ENCODE results near the gene ATF2. TPM values are rescaled to one million over a fixed set of nuclear protein-coding genes. Genes with fewer than 3 reads are reported as not detected.

The ATF2 gene
- total RNA-seq, 2 experiments from 2014 or later: 50.0 to 56.2 TPM

- ATAC-seq (ENCODE audit: low read depth) (no peak), DNase-seq (no peak)
- Mint-ChIP-seq H3K27me3 (peaks cover 2% of the 10 kb centered on the region), H3K4me1 (no peaks in the 10 kb centered on the region), H3K9me3 (peaks cover 1% of the 10 kb centered on the region), H3K27ac (peak overlapping the region; percentile 51), H3K4me3 (no peak overlapping the region), H3K36me3 (peaks cover 2% of the 10 kb centered on the region)
- POLR2A ChIA-PET: no interaction called here
Observed at GRCh38 chr2:175055993-175056392, 112.0 kb downstream of the ATF2 start.

GRCh38 chr2:175054340-175054739 is 113.7 kb downstream of the ATF2 start:
- Mint-ChIP-seq H3K27ac (no peak overlapping the region), H3K27me3 (peaks cover 2% of the 10 kb centered on the region), H3K4me1 (no peaks in the 10 kb centered on the region), H3K4me3 (no peak overlapping the region), H3K9me3 (peaks cover 1% of the 10 kb centered on the region), H3K36me3 (peaks cover 2% of the 10 kb centered on the region)
- no peak for ATAC-seq (ENCODE audit: low read depth)
- POLR2A ChIA-PET: no interaction called here
- DNase-seq: no peak

- DNase-seq: no peak
- Mint-ChIP-seq H3K27ac (no peak overlapping the region), H3K27me3 (peaks cover 2% of the 10 kb centered on the region), H3K4me1 (peaks cover 2% of the 10 kb centered on the region), H3K9me3 (no peaks in the 10 kb centered on the region), H3K36me3 (no peaks in the 10 kb centered on the region), H3K4me3 (no peak overlapping the region)
- POLR2A ChIA-PET: no interaction called here
- ATAC-seq (ENCODE audit: low read depth): no peak
Observed at GRCh38 chr2:175049661-175050060, 118.3 kb downstream of the ATF2 start.

- POLR2A ChIA-PET: no interaction called here
- Mint-ChIP-seq H3K27me3 (peaks cover 4% of the 10 kb centered on the region), H3K27ac (peak overlapping the region; percentile 35), H3K4me1 (peaks cover 2% of the 10 kb centered on the region), H3K36me3 (no peaks in the 10 kb centered on the region), H3K4me3 (no peak overlapping the region), H3K9me3 (no peaks in the 10 kb centered on the region)
- DNase-seq (no peak), ATAC-seq (ENCODE audit: low read depth) (no peak)
Observed at GRCh38 chr2:175048275-175048674, 119.7 kb downstream of the ATF2 start.

GRCh38 chr2:175039490-175039889 is 128.5 kb downstream of the ATF2 start:
- peaks cover 4% of the 10 kb centered on the region for H3K4me1 Mint-ChIP-seq
- DNase-seq (no peak), ATAC-seq (ENCODE audit: low read depth) (no peak)
- H3K27ac Mint-ChIP-seq: no peak overlapping the region
- peaks cover 2% of the 10 kb centered on the region for H3K36me3 Mint-ChIP-seq
- peaks cover 2% of the 10 kb centered on the region for H3K9me3 Mint-ChIP-seq
- peaks cover 2% of the 10 kb centered on the region for H3K27me3 Mint-ChIP-seq
- no peak overlapping the region for H3K4me3 Mint-ChIP-seq
- POLR2A ChIA-PET: no interaction called here

- Mint-ChIP-seq H3K4me3 (no peak overlapping the region), H3K9me3 (peaks cover 2% of the 10 kb centered on the region), H3K36me3 (peaks cover 2% of the 10 kb centered on the region), H3K4me1 (peaks cover 4% of the 10 kb centered on the region), H3K27me3 (peaks cover 2% of the 10 kb centered on the region), H3K27ac (no peak overlapping the region)
- POLR2A ChIA-PET: interaction anchor here (0.6 kb wide), 1 partner anchor 1780 kb away, joined by 3 read pairs; no protein-coding TSS in a partner anchor
- DNase-seq: no peak
- ATAC-seq (ENCODE audit: low read depth): no peak
Observed at GRCh38 chr2:175039031-175039430, 129.0 kb downstream of the ATF2 start.

- peaks cover 2% of the 10 kb centered on the region for H3K9me3 Mint-ChIP-seq
- ATAC-seq (ENCODE audit: low read depth): no peak
- no peak for DNase-seq
- no peak overlapping the region for H3K27ac Mint-ChIP-seq
- H3K4me1 Mint-ChIP-seq: peaks cover 4% of the 10 kb centered on the region
- POLR2A ChIA-PET: no interaction called here
- peaks cover 2% of the 10 kb centered on the region for H3K36me3 Mint-ChIP-seq
- H3K4me3 Mint-ChIP-seq: no peak overlapping the region
- H3K27me3 Mint-ChIP-seq: no peaks in the 10 kb centered on the region
Observed at GRCh38 chr2:175037941-175038340, 130.1 kb downstream of the ATF2 start.

GRCh38 chr2:175036582-175037018 is 131.4 kb downstream of the ATF2 start:
- Mint-ChIP-seq H3K27me3 (no peaks in the 10 kb centered on the region), H3K4me3 (peak overlapping the region; percentile 59), H3K36me3 (peaks cover 2% of the 10 kb centered on the region), H3K4me1 (peaks cover 4% of the 10 kb centered on the region), H3K27ac (peak overlapping the region; percentile 71), H3K9me3 (no peaks in the 10 kb centered on the region)
- no peak for DNase-seq
- ATAC-seq (ENCODE audit: low read depth): no peak
- POLR2A ChIA-PET: interaction anchor here (0.6 kb wide), 1 partner anchor 10 kb away, joined by 4 read pairs; no protein-coding TSS in a partner anchor

GRCh38 chr2:175035806-175036205 is 132.2 kb downstream of the ATF2 start:
- no peak for ATAC-seq (ENCODE audit: low read depth)
- H3K36me3 Mint-ChIP-seq: peaks cover 2% of the 10 kb centered on the region
- POLR2A ChIA-PET: no interaction called here
- H3K27ac Mint-ChIP-seq: no peak overlapping the region
- H3K27me3 Mint-ChIP-seq: no peaks in the 10 kb centered on the region
- no peaks in the 10 kb centered on the region for H3K9me3 Mint-ChIP-seq
- H3K4me1 Mint-ChIP-seq: peaks cover 4% of the 10 kb centered on the region
- no peak for DNase-seq
- H3K4me3 Mint-ChIP-seq: no peak overlapping the region

- POLR2A ChIA-PET: no interaction called here
- Mint-ChIP-seq H3K4me1 (peaks cover 9% of the 10 kb centered on the region), H3K36me3 (peaks cover 2% of the 10 kb centered on the region), H3K4me3 (no peak overlapping the region), H3K27ac (no peak overlapping the region), H3K9me3 (no peaks in the 10 kb centered on the region), H3K27me3 (no peaks in the 10 kb centered on the region)
- DNase-seq (no peak), ATAC-seq (ENCODE audit: low read depth) (no peak)
Observed at GRCh38 chr2:175034716-175035115, 133.3 kb downstream of the ATF2 start.

GRCh38 chr2:175030380-175031271 is 137.4 kb downstream of the ATF2 start:
- Mint-ChIP-seq H3K4me1 (peaks cover 5% of the 10 kb centered on the region), H3K9me3 (no peaks in the 10 kb centered on the region), H3K27me3 (no peaks in the 10 kb centered on the region), H3K4me3 (no peak overlapping the region), H3K36me3 (no peaks in the 10 kb centered on the region), H3K27ac (no peak overlapping the region)
- DNase-seq (no peak), ATAC-seq (ENCODE audit: low read depth) (peak; percentile 65)
- POLR2A ChIA-PET: no interaction called here

- H3K4me3 Mint-ChIP-seq: no peak overlapping the region
- H3K27me3 Mint-ChIP-seq: peaks cover 6% of the 10 kb centered on the region
- DNase-seq: no peak
- H3K27ac Mint-ChIP-seq: no peak overlapping the region
- no peaks in the 10 kb centered on the region for H3K9me3 Mint-ChIP-seq
- POLR2A ChIA-PET: no interaction called here
- peaks cover 5% of the 10 kb centered on the region for H3K4me1 Mint-ChIP-seq
- H3K36me3 Mint-ChIP-seq: no peaks in the 10 kb centered on the region
- ATAC-seq (ENCODE audit: low read depth): no peak
Observed at GRCh38 chr2:175027755-175028154, 140.2 kb downstream of the ATF2 start.

- no peaks in the 10 kb centered on the region for H3K36me3 Mint-ChIP-seq
- POLR2A ChIA-PET: interaction anchor here (0.7 kb wide), 1 partner anchor 10 kb away, joined by 4 read pairs; no protein-coding TSS in a partner anchor
- no peak for ATAC-seq (ENCODE audit: low read depth)
Observed at GRCh38 chr2:175026385-175026784, 141.6 kb downstream of the ATF2 start.

GRCh38 chr2:175025946-175026345 is 142.1 kb downstream of the ATF2 start:
- Mint-ChIP-seq H3K27me3 (peaks cover 6% of the 10 kb centered on the region), H3K4me1 (peaks cover 5% of the 10 kb centered on the region), H3K9me3 (no peaks in the 10 kb centered on the region), H3K4me3 (no peak overlapping the region), H3K27ac (no peak overlapping the region), H3K36me3 (peaks cover under 1% of the 10 kb centered on the region)
- no peak for DNase-seq
- no peak for ATAC-seq (ENCODE audit: low read depth)
- POLR2A ChIA-PET: interaction anchor here (0.7 kb wide), 1 partner anchor 11 kb away, joined by 4 read pairs; no protein-coding TSS in a partner anchor

More at GRCh38 chr2:175026385-175026784, 141.6 kb downstream of the ATF2 start:
- peaks cover 6% of the 10 kb centered on the region for H3K27me3 Mint-ChIP-seq
- H3K4me3 Mint-ChIP-seq: no peak overlapping the region
- H3K4me1 Mint-ChIP-seq: peaks cover 5% of the 10 kb centered on the region
- no peak overlapping the region for H3K27ac Mint-ChIP-seq
- no peaks in the 10 kb centered on the region for H3K9me3 Mint-ChIP-seq
- DNase-seq: no peak

All from activated naive CD8-positive, alpha-beta T cell treated with anti-CD3 and anti-CD28 coated beads, Interleukin-2, amount 10 ng/mL, durations not matched to agents 7 days and 5 days (primary cell).